HEK293 (cell line): ENCODE measurements around the gene MTARC1.
A peak's percentile ranks its signal among the peaks of the same experiment; 100 is the strongest.

Source experiments
- CTCF ChIA-PET: fragments of 350-600 bp; formaldehyde crosslinking; extraction: SDS; loops from one replicate; lab custom pipeline; 2021; ENCODE audit warnings: antibody characterized with exemption; lab: Yijun Ruan, JAX
- POLR2A ChIA-PET: fragments of 300-600 bp; formaldehyde crosslinking; extraction: SDS; loops from one replicate; lab custom pipeline; 2020; ENCODE audit warnings: antibody characterized with exemption, inconsistent platforms; lab: Yijun Ruan, JAX
- H3K27ac ChIP-seq: fragments of 200-500 bp; sonication (Bioruptor generic); 2 replicates; pipeline ENCODE4 v1.5.1; 2014; ENCODE audit warnings: low read depth, low read length, control low read depth, inconsistent platforms; ENCODE audit errors: extremely low read depth
- H3K36me3 ChIP-seq, 2 experiments: fragments of 200-500 bp in 1 of 2; sonication (Bioruptor generic) in 1 of 2; 1 replicate in 1 of 2; 2 replicates in 1 of 2; pipeline ENCODE4 v1.5.1; 2014 to 2017; ENCODE audit warnings: inconsistent platforms in 2 of 2, low read length in 2 of 2; ENCODE audit not compliant: control insufficient read depth in 2 of 2, insufficient read depth in 1 of 2
- H3K4me1 ChIP-seq: fragments of 200-500 bp; sonication (Bioruptor generic); 2 replicates; pipeline ENCODE4 v1.5.1; 2014; ENCODE audit warnings: mild to moderate bottlenecking, low read length, inconsistent platforms; ENCODE audit not compliant: control insufficient read depth, insufficient read depth
- H3K4me3 ChIP-seq: 2 replicates; pipeline ENCODE4 v1.5.1; 2011; ENCODE audit warnings: low read depth, mild to moderate bottlenecking, control low read depth, low read length, moderate library complexity
- H3K9me3 ChIP-seq: fragments of 200-500 bp; sonication (Bioruptor generic); 2 replicates; pipeline ENCODE4 v1.5.1; 2014; ENCODE audit warnings: low read depth, low read length, inconsistent platforms; ENCODE audit not compliant: control insufficient read depth, insufficient read depth
- BCL11A ChIP-seq: fragments of 450-650 bp; formaldehyde crosslinking; IDR thresholded peaks from 2 replicates; pipeline ENCODE4 v1.5.1; 2016; ENCODE audit warnings: low read depth, missing biosample characterization, missing genetic modification characterization
- GLI4 ChIP-seq: fragments of 450-650 bp; formaldehyde crosslinking; IDR thresholded peaks from 2 replicates; pipeline ENCODE4 v1.5.1; 2016; ENCODE audit warnings: missing biosample characterization, missing genetic modification characterization
- GLIS2 ChIP-seq: fragments of 450-650 bp; formaldehyde crosslinking; IDR thresholded peaks from 2 replicates; pipeline ENCODE4 v1.5.1; 2016; ENCODE audit warnings: missing biosample characterization, missing genetic modification characterization
- HOXA7 ChIP-seq: sonication (generic); formaldehyde crosslinking; IDR thresholded peaks from 2 replicates; pipeline ENCODE4 v1.8.1; 2022; ENCODE audit warnings: missing genetic modification reagents, borderline replicate concordance
- IKZF3 ChIP-seq: fragments of 450-650 bp; IDR thresholded peaks from 2 replicates; pipeline ENCODE4 v1.5.0; 2018; ENCODE audit warnings: missing biosample characterization, mild to moderate bottlenecking, missing genetic modification characterization, moderate library complexity
- MYNN ChIP-seq: fragments of 450-650 bp; formaldehyde crosslinking; IDR thresholded peaks from 2 replicates; pipeline ENCODE4 v1.5.1; 2016; ENCODE audit warnings: missing biosample characterization, missing genetic modification characterization, borderline replicate concordance
- MZF1 ChIP-seq: fragments of 450-650 bp; formaldehyde crosslinking; IDR thresholded peaks from 2 replicates; pipeline ENCODE4 v1.5.1; 2017; ENCODE audit warnings: missing biosample characterization, missing genetic modification characterization, borderline replicate concordance
- ZEB2 ChIP-seq: fragments of 450-650 bp; formaldehyde crosslinking; IDR thresholded peaks from 2 replicates; pipeline ENCODE4 v1.5.1; 2016; ENCODE audit warnings: missing biosample characterization, missing genetic modification characterization
- ZNF10 ChIP-seq: fragments of 450-650 bp; formaldehyde crosslinking; IDR thresholded peaks from 2 replicates; pipeline ENCODE4 v1.5.1; 2017; ENCODE audit warnings: missing biosample characterization, missing genetic modification characterization
- ZNF132 ChIP-seq: fragments of 450-650 bp; formaldehyde crosslinking; IDR thresholded peaks from 2 replicates; pipeline ENCODE4 v1.5.1; 2017; ENCODE audit warnings: missing biosample characterization, missing genetic modification characterization, borderline replicate concordance
- ZNF221 ChIP-seq: fragments of 450-650 bp; formaldehyde crosslinking; IDR thresholded peaks from 2 replicates; pipeline ENCODE4 v1.5.1; 2017; ENCODE audit warnings: missing biosample characterization, missing genetic modification characterization, borderline replicate concordance
- ZNF274 ChIP-seq, 2 experiments: fragments of 200-500 bp in 1 of 2; fragments of 450-650 bp in 1 of 2; sonication (Bioruptor generic) in 1 of 2; formaldehyde crosslinking in 1 of 2; IDR thresholded peaks; 2 replicates each; pipeline versions ENCODE4 v1.5.1 to v1.6.1; 2014 to 2016; ENCODE audit warnings: borderline replicate concordance in 1 of 2, inconsistent platforms in 1 of 2, low read length in 1 of 2, missing biosample characterization in 1 of 2, missing genetic modification characterization in 1 of 2
- ZNF366 ChIP-seq: fragments of 450-650 bp; formaldehyde crosslinking; conservative IDR thresholded peaks from 2 replicates; pipeline ENCODE4 v1.5.1; 2016; ENCODE audit warnings: missing biosample characterization, missing genetic modification characterization
- ZNF423 ChIP-seq: fragments of 450-650 bp; formaldehyde crosslinking; IDR thresholded peaks from 2 replicates; pipeline ENCODE4 v1.5.1; 2016; ENCODE audit warnings: missing biosample characterization, missing genetic modification characterization
- ZNF529 ChIP-seq: fragments of 450-650 bp; formaldehyde crosslinking; IDR thresholded peaks from 2 replicates; pipeline ENCODE4 v1.5.1; 2017; ENCODE audit warnings: missing genetic modification characterization, missing biosample characterization; ENCODE audit not compliant: insufficient replicate concordance
- ZNF600 ChIP-seq: fragments of 450-650 bp; formaldehyde crosslinking; IDR thresholded peaks from 2 replicates; pipeline ENCODE4 v1.5.1; 2016; ENCODE audit warnings: missing biosample characterization, missing genetic modification characterization
- ZNF621 ChIP-seq: fragments of 450-650 bp; formaldehyde crosslinking; IDR thresholded peaks from 2 replicates; pipeline ENCODE4 v1.5.1; 2017; ENCODE audit warnings: missing biosample characterization, missing genetic modification characterization
- ZNF660 ChIP-seq: fragments of 450-650 bp; IDR thresholded peaks from 2 replicates; pipeline ENCODE4 v1.5.1; 2018; ENCODE audit warnings: missing biosample characterization, mild to moderate bottlenecking, missing genetic modification characterization
- ZNF707 ChIP-seq: fragments of 450-650 bp; formaldehyde crosslinking; IDR thresholded peaks from 2 replicates; pipeline ENCODE4 v1.5.1; 2016; ENCODE audit warnings: missing biosample characterization, missing genetic modification characterization
- ZNF76 ChIP-seq: fragments of 450-650 bp; formaldehyde crosslinking; IDR thresholded peaks from 2 replicates; pipeline ENCODE4; 2016; ENCODE audit warnings: low read depth, missing biosample characterization, missing genetic modification characterization, borderline replicate concordance
- ZNF785 ChIP-seq: fragments of 450-650 bp; formaldehyde crosslinking; IDR thresholded peaks from 2 replicates; pipeline ENCODE4 v1.5.1; 2016; ENCODE audit warnings: missing biosample characterization, missing genetic modification characterization
- ZNF791 ChIP-seq: fragments of 450-650 bp; formaldehyde crosslinking; IDR thresholded peaks from 2 replicates; pipeline ENCODE4 v1.5.1; 2016; ENCODE audit warnings: missing biosample characterization, missing genetic modification characterization
- ZSCAN16 ChIP-seq: fragments of 450-650 bp; formaldehyde crosslinking; IDR thresholded peaks from 2 replicates; pipeline ENCODE4 v1.5.1; 2016; ENCODE audit warnings: missing biosample characterization, missing genetic modification characterization
- TF ChIP-seq, protein P1 (sequence below): fragments of 450-650 bp; formaldehyde crosslinking; IDR thresholded peaks from 2 replicates; pipeline ENCODE4 v1.5.1; 2017; ENCODE audit warnings: missing biosample characterization, mild to moderate bottlenecking, missing genetic modification characterization, moderate library complexity
- TF ChIP-seq, protein P2 (sequence below): fragments of 450-650 bp; formaldehyde crosslinking; IDR thresholded peaks from 2 replicates; pipeline ENCODE4 v1.5.1; 2017; ENCODE audit warnings: missing biosample characterization, missing genetic modification characterization

MTARC1 gene

DNA sequence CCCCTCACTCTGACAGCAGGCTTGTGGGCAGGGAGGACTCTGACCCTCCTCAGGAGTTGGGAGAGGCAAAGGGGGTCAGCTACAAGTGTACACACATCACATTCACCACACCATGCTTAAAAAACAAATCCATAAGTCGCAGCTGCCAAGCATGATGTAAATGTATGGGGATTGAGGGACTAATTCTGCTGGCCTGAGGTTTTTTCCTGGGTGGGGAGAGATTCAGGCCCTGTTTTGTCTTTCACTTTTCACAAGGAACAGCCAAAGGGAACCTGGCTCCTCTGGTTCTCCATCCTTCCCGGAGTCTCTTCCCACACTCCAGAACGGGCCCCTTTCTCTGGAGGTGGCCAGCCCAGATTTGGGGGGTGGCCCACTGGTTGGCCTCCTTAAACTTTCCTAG, 39.9 kb upstream of the MTARC1 start:
- CTCF ChIA-PET, result interaction anchor here (0.5 to 5.1 kb wide), 3 partner anchors 12 to 719 kb away, joined by 4 to 32 read pairs (median 12); no protein-coding TSS in a partner anchor
- Histone ChIP-seq H3K9me3 (no peaks in the 10 kb centered on the region), H3K27ac (no peak overlapping the region), H3K4me3 (no peak overlapping the region), H3K4me1 (0 out of 2 replicates have a peak, but pooled peaks cover 10% of the 10 kb centered on the region), H3K36me3 (no peaks in the 10 kb centered on the region)
- TF ChIP-seq ZNF10 (tag by site-specific recombination) (no peak), ZNF621 (tag by site-specific recombination) (no peak), ZNF600 (tag by site-specific recombination) (0 out of 2 replicates have a peak, but pooled peaks have one; percentile 15)
- TF ChIP-seq, protein P1, sequence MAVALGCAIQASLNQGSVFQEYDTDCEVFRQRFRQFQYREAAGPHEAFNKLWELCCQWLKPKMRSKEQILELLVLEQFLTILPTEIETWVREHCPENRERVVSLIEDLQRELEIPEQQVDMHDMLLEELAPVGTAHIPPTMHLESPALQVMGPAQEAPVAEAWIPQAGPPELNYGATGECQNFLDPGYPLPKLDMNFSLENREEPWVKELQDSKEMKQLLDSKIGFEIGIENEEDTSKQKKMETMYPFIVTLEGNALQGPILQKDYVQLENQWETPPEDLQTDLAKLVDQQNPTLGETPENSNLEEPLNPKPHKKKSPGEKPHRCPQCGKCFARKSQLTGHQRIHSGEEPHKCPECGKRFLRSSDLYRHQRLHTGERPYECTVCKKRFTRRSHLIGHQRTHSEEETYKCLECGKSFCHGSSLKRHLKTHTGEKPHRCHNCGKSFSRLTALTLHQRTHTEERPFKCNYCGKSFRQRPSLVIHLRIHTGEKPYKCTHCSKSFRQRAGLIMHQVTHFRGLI, result peak; percentile 76; the same call in 1 of the 2 replicates
- POLR2A ChIA-PET, result interaction anchor here (2.8 kb wide), 1 partner anchor 14 kb away, joined by 19 read pairs; no protein-coding TSS in a partner anchor

DNA sequence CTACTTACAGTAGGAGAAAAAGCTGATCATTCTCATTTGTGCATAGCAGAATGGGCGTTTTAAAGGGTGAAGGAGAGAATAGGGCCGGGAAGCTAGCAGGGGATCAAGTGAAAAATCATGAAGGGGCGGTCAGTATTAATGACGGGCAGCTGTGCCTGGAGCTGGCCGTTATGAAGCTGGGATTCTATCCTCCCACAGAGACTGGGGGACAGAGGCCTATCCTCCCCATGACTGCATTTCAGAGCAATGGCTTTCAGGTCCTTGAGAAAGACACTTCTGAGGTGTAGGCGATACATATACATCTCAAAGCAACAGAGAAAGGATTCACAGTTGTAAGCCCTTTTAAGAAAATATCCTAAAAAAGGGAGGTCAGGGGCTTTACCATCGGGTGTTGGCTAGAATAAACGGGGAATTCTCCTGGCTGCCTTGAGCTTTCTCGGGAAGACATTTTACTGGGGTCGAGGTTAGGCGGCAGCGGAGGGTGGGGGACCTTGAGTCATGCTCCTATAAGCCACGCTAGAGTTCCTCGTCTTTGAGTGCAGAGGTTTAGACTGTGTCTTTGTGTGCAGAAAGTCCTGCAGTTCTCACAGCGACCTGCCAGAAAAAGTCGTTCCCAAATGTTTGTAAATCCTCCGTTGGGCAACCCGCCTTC, 39.1 kb upstream of the MTARC1 start:
- 0 out of 2 replicates have a peak, but pooled peaks cover 10% of the 10 kb centered on the region for H3K4me1 ChIP-seq
- no peaks in the 10 kb centered on the region for H3K36me3 ChIP-seq
- no peaks in the 10 kb centered on the region for H3K9me3 ChIP-seq
- TF ChIP-seq MZF1, result no peak
- no peak for TF ChIP-seq ZNF132 (tag by site-specific recombination)
- TF ChIP-seq ZEB2, result peak; percentile 66; the same call in 1 of the 2 replicates
- TF ChIP-seq BCL11A, result no peak
- TF ChIP-seq GLI4 (tag by site-specific recombination), result 0 out of 2 replicates have a peak, but pooled peaks have one; percentile 5
- no peak for TF ChIP-seq ZNF221 (tag by site-specific recombination)
- no peak for TF ChIP-seq ZNF791 (tag by site-specific recombination)
- CTCF ChIA-PET, result interaction anchor here (0.6 to 5.1 kb wide), 6 partner anchors 13 to 1197 kb away, joined by 3 to 32 read pairs (median 3); no protein-coding TSS in a partner anchor
- peak overlapping the region; percentile 71 for H3K4me3 ChIP-seq
- H3K27ac ChIP-seq, result peak overlapping the region; percentile 86; the same call in 1 of the 2 replicates
- POLR2A ChIA-PET, result interaction anchor here (0.6 to 2.8 kb wide), 10 partner anchors 10 to 447 kb away, joined by 3 to 19 read pairs (median 4); partner anchors contain the start of gene MTARC1

DNA sequence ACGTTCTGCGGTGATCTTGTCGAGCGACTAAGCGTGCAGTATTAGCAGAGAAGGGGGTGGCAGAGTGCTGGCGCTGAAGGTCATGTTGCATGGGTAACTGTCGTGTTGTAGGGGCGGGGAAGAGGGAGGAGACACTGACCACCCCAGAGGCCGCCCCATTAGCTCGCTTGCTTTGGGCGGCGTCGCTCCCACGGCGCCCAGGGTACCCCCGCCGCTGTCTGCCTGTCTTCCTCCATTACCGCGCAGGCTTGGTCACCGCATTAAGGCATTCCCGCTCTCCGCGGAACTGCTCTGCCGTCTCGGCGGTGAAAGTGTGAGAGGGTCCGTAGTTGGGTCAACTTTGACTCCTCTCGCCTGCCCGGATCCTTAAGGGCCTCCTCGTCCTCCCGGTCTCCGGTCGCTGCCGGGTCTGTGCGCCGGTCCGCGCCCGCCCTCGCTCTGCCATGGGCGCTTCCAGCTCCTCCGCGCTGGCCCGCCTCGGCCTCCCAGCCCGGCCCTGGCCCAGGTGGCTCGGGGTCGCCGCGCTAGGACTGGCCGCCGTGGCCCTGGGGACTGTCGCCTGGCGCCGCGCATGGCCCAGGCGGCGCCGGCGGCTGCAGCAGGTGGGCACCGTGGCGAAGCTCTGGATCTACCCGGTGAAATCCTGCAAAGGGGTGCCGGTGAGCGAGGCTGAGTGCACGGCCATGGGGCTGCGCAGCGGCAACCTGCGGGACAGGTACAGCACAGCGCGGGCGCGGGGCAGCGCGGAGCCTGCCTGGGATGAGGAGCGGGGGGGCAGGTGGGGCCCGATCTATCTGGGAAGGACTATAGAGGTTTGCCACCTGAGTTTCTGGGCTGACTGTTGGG, 38.4 kb upstream of the MTARC1 start, which contains the start of gene MTARC2:
MTARC2 (plus strand) TSS at position 234 of the 846 bp plus-strand sequence; CDS start at position 444, 210 bp downstream.
- Histone ChIP-seq H3K36me3 (no peaks in the 10 kb centered on the region), H3K27ac (peak within 1 kb of the TSS; percentile 86), H3K4me3 (peak within 1 kb of the TSS; percentile 71), H3K9me3 (no peaks in the 10 kb centered on the region), H3K4me1 (0 out of 2 replicates have a peak, but pooled peaks cover 10% of the 10 kb centered on the region)
- CTCF ChIA-PET, result interaction anchor here (0.6 to 5.1 kb wide), 10 partner anchors 14 to 1198 kb away, joined by 3 to 32 read pairs (median 3); no protein-coding TSS in a partner anchor
- POLR2A ChIA-PET, result interaction anchor here (0.6 to 2.8 kb wide), 10 partner anchors 9 to 448 kb away, joined by 3 to 19 read pairs (median 4); partner anchors contain the start of gene MTARC1
- TF ChIP-seq, protein P2, sequence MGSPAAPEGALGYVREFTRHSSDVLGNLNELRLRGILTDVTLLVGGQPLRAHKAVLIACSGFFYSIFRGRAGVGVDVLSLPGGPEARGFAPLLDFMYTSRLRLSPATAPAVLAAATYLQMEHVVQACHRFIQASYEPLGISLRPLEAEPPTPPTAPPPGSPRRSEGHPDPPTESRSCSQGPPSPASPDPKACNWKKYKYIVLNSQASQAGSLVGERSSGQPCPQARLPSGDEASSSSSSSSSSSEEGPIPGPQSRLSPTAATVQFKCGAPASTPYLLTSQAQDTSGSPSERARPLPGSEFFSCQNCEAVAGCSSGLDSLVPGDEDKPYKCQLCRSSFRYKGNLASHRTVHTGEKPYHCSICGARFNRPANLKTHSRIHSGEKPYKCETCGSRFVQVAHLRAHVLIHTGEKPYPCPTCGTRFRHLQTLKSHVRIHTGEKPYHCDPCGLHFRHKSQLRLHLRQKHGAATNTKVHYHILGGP (tag by site-specific recombination), result no peak
- TF ChIP-seq ZNF423 (tag by site-specific recombination), result peak; percentile 58; the same call in 1 of the 2 replicates
- TF ChIP-seq ZNF76 (tag by site-specific recombination), result peak; percentile 50; the same call in 1 of the 2 replicates
- TF ChIP-seq IKZF3 (tag by site-specific recombination), result 0 out of 2 replicates have a peak, but pooled peaks have one; percentile 7
- no peak for TF ChIP-seq ZNF707 (tag by site-specific recombination)
- 0 out of 2 replicates have a peak, but pooled peaks have one; percentile 59 for TF ChIP-seq ZSCAN16 (tag by site-specific recombination)
- peak; percentile 79 for TF ChIP-seq ZNF366
- peak; percentile 57; the same call in 1 of the 2 replicates for TF ChIP-seq ZNF660 (tag by site-specific recombination)
- TF ChIP-seq ZNF529 (tag by site-specific recombination), result no peak
- no peak for TF ChIP-seq HOXA7 (CRISPR knock-in tag)
- no peak for TF ChIP-seq ZNF785 (tag by site-specific recombination)
- peak; percentile 15; the same call in 1 of the 2 replicates for TF ChIP-seq MYNN (tag by site-specific recombination)
- TF ChIP-seq GLIS2 (tag by site-specific recombination), result peak; percentile 93
- TF ChIP-seq ZNF274 (IDR thresholded peaks at IDR 0.05; ENCODE audit: low read length), result no peak
- TF ChIP-seq ZNF274 (tag by site-specific recombination; IDR thresholded peaks at IDR 0.05; ENCODE audit: borderline replicate concordance), result no peak
